ENCODE data around the gene TECPR1.

- TF ChIP-seq ZNF232 (CRISPR knock-in tag; IDR thresholded peaks at IDR 0.05) (no peak), CTCF (IDR thresholded peaks at IDR 0.05) (no peak), ATF3 (CRISPR knock-in tag; conservative IDR thresholded peaks at IDR 0.05) (no peak), MLX (CRISPR knock-in tag; IDR thresholded peaks at IDR 0.05) (no peak), NR2C2 (CRISPR knock-in tag; IDR thresholded peaks at IDR 0.05) (no peak), PRDM15 (CRISPR knock-in tag; IDR thresholded peaks at IDR 0.05) (no peak), USF2 (CRISPR knock-in tag; IDR thresholded peaks at IDR 0.05) (no peak), SP1 (CRISPR knock-in tag; conservative IDR thresholded peaks at IDR 0.05) (no peak), HMGA2 (CRISPR knock-in tag; IDR thresholded peaks at IDR 0.05) (no peak), IRF2 (CRISPR knock-in tag; IDR thresholded peaks at IDR 0.05; ENCODE audit: borderline replicate concordance, low read depth) (no peak), MAX (CRISPR knock-in tag; IDR thresholded peaks at IDR 0.05) (no peak)
Observed at GRCh38 chr7:98205162-98205845, 46.7 kb downstream of the TECPR1 start.
